ENCODE data around the gene SGTB. TPM values are rescaled to one million over a fixed set of nuclear protein-coding genes. Genes with fewer than 3 reads are reported as not detected.
"Not testable (repeated sequence)": the region's sequence is repeated elsewhere in the genome, so short reads cannot be mapped to it uniquely, and the experiment has no call there.

SGTB gene
- total RNA-seq, 2 experiments from 2014 or later = 19.7 to 23.0 TPM

GRCh38 chr5:65693121-65693520 is 28.8 kb downstream of the SGTB start:
- DNase-seq = no peak
- ChIA-PET POLR2A (no interaction called here), CTCF (no interaction called here)
- no peak overlapping the region for H3K4me3 Mint-ChIP-seq
- no peaks in the 10 kb centered on the region for H3K9me3 Mint-ChIP-seq
- no peak overlapping the region for H3K27ac Mint-ChIP-seq
- peaks cover 17% of the 10 kb centered on the region for H3K36me3 Mint-ChIP-seq (ENCODE audit: low read depth)
- H3K4me1 Mint-ChIP-seq = no peaks in the 10 kb centered on the region
- H3K27me3 Mint-ChIP-seq = no peaks in the 10 kb centered on the region

- Mint-ChIP-seq H3K9me3 (no peaks in the 10 kb centered on the region), H3K4me3 (no peak overlapping the region), H3K4me1 (no peaks in the 10 kb centered on the region), H3K27me3 (no peaks in the 10 kb centered on the region), H3K27ac (no peak overlapping the region), H3K36me3 (ENCODE audit: low read depth) (peaks cover 62% of the 10 kb centered on the region)
- CTCF ChIA-PET = no interaction called here
- POLR2A ChIA-PET = no interaction called here
- no peak for DNase-seq
Measured at GRCh38 chr5:65682148-65682547, 39.8 kb downstream of the SGTB start.

- H3K9me3 Mint-ChIP-seq, DNase-seq, H3K4me1 Mint-ChIP-seq, H3K27me3 Mint-ChIP-seq, H3K27ac Mint-ChIP-seq, POLR2A ChIA-PET, H3K4me3 Mint-ChIP-seq, CTCF ChIA-PET: not testable (repeated sequence)
- peaks cover 63% of the 10 kb centered on the region for H3K36me3 Mint-ChIP-seq (ENCODE audit: low read depth)
Measured at GRCh38 chr5:65676056-65676455, 45.9 kb downstream of the SGTB start.

GRCh38 chr5:65674749-65675148 is 47.2 kb downstream of the SGTB start:
- no peak for DNase-seq
- Mint-ChIP-seq H3K36me3 (ENCODE audit: low read depth) (peaks cover 51% of the 10 kb centered on the region), H3K4me3 (no peak overlapping the region), H3K27me3 (no peaks in the 10 kb centered on the region), H3K4me1 (no peaks in the 10 kb centered on the region), H3K9me3 (no peaks in the 10 kb centered on the region), H3K27ac (no peak overlapping the region)
- CTCF ChIA-PET = no interaction called here
- POLR2A ChIA-PET = no interaction called here

GRCh38 chr5:65672796-65673195 is 49.1 kb downstream of the SGTB start:
- H3K36me3 Mint-ChIP-seq (ENCODE audit: low read depth) = peaks cover 32% of the 10 kb centered on the region
- CTCF ChIA-PET = interaction anchor here (1.6 kb wide), 1 partner anchor 22 kb away, joined by 3 read pairs; no protein-coding TSS in a partner anchor

GRCh38 chr5:65668696-65669095 is 53.2 kb downstream of the SGTB start:
- no peak overlapping the region for H3K27ac Mint-ChIP-seq
- ChIA-PET CTCF (no interaction called here), POLR2A (no interaction called here)
- H3K9me3 Mint-ChIP-seq = no peaks in the 10 kb centered on the region
- H3K27me3 Mint-ChIP-seq = no peaks in the 10 kb centered on the region
- peaks cover 14% of the 10 kb centered on the region for H3K36me3 Mint-ChIP-seq (ENCODE audit: low read depth)
- H3K4me3 Mint-ChIP-seq = no peak overlapping the region
- no peak for DNase-seq
- peaks cover under 1% of the 10 kb centered on the region for H3K4me1 Mint-ChIP-seq

More at GRCh38 chr5:65672796-65673195, 49.1 kb downstream of the SGTB start:
- no peaks in the 10 kb centered on the region for H3K9me3 Mint-ChIP-seq
- H3K27ac Mint-ChIP-seq = no peak overlapping the region
- H3K4me3 Mint-ChIP-seq = no peak overlapping the region
- H3K27me3 Mint-ChIP-seq = no peaks in the 10 kb centered on the region
- POLR2A ChIA-PET = no interaction called here
- no peak for DNase-seq
- no peaks in the 10 kb centered on the region for H3K4me1 Mint-ChIP-seq

GRCh38 chr5:65663804-65664521 is 57.9 kb downstream of the SGTB start:
- H3K4me3 Mint-ChIP-seq = no peak overlapping the region
- H3K27ac Mint-ChIP-seq = no peak overlapping the region
- CTCF ChIA-PET = no interaction called here

GRCh38 chr5:65654713-65655112 is 67.2 kb downstream of the SGTB start:
- Mint-ChIP-seq H3K9me3 (no peaks in the 10 kb centered on the region), H3K4me1 (no peaks in the 10 kb centered on the region), H3K27ac (no peak overlapping the region), H3K27me3 (no peaks in the 10 kb centered on the region), H3K36me3 (ENCODE audit: low read depth) (peaks cover 19% of the 10 kb centered on the region), H3K4me3 (no peak overlapping the region)
- POLR2A ChIA-PET = no interaction called here
- CTCF ChIA-PET = no interaction called here
- no peak for DNase-seq

More at GRCh38 chr5:65663804-65664521, 57.9 kb downstream of the SGTB start:
- peaks cover 31% of the 10 kb centered on the region for H3K36me3 Mint-ChIP-seq (ENCODE audit: low read depth)
- no peak for DNase-seq
- no peaks in the 10 kb centered on the region for H3K9me3 Mint-ChIP-seq
- peaks cover 2% of the 10 kb centered on the region for H3K4me1 Mint-ChIP-seq
- POLR2A ChIA-PET = no interaction called here
- no peaks in the 10 kb centered on the region for H3K27me3 Mint-ChIP-seq

GRCh38 chr5:65651144-65651543 is 70.8 kb downstream of the SGTB start:
- DNase-seq = no peak
- ChIA-PET CTCF (interaction anchor here (0.7 to 1.4 kb wide), 2 partner anchors 21 to 40 kb away, joined by 3 read pairs; no protein-coding TSS in a partner anchor), POLR2A (interaction anchor here (0.5 to 1.3 kb wide), 2 partner anchors 8 to 10 kb away, joined by 3 read pairs; no protein-coding TSS in a partner anchor)
- Mint-ChIP-seq H3K4me3 (no peak overlapping the region), H3K9me3 (no peaks in the 10 kb centered on the region), H3K27ac (no peak overlapping the region), H3K36me3 (ENCODE audit: low read depth) (peaks cover 22% of the 10 kb centered on the region), H3K4me1 (no peaks in the 10 kb centered on the region), H3K27me3 (no peaks in the 10 kb centered on the region)

- no peaks in the 10 kb centered on the region for H3K9me3 Mint-ChIP-seq
- ChIA-PET POLR2A (no interaction called here), CTCF (no interaction called here)
- no peak overlapping the region for H3K4me3 Mint-ChIP-seq
- H3K27ac Mint-ChIP-seq = no peak overlapping the region
- DNase-seq = no peak
- H3K36me3 Mint-ChIP-seq (ENCODE audit: low read depth) = peaks cover 23% of the 10 kb centered on the region
- H3K4me1 Mint-ChIP-seq = no peaks in the 10 kb centered on the region
- no peaks in the 10 kb centered on the region for H3K27me3 Mint-ChIP-seq
Measured at GRCh38 chr5:65647941-65648340, 74.0 kb downstream of the SGTB start.

- H3K27ac Mint-ChIP-seq = no peak overlapping the region
- H3K36me3 Mint-ChIP-seq (ENCODE audit: low read depth) = peaks cover 23% of the 10 kb centered on the region
- H3K4me1 Mint-ChIP-seq = no peaks in the 10 kb centered on the region
- no peaks in the 10 kb centered on the region for H3K27me3 Mint-ChIP-seq
- no peaks in the 10 kb centered on the region for H3K9me3 Mint-ChIP-seq
- CTCF ChIA-PET = no interaction called here
- H3K4me3 Mint-ChIP-seq = no peak overlapping the region
- POLR2A ChIA-PET = no interaction called here
- DNase-seq = no peak
Measured at GRCh38 chr5:65646938-65647337, 75.0 kb downstream of the SGTB start.

GRCh38 chr5:65640240-65640639 is 81.7 kb downstream of the SGTB start:
- H3K36me3 Mint-ChIP-seq (ENCODE audit: low read depth) = peaks cover 29% of the 10 kb centered on the region
- no peaks in the 10 kb centered on the region for H3K27me3 Mint-ChIP-seq
- ChIA-PET CTCF (no interaction called here), POLR2A (no interaction called here)
- H3K9me3 Mint-ChIP-seq = peaks cover 4% of the 10 kb centered on the region
- no peak overlapping the region for H3K4me3 Mint-ChIP-seq
- H3K27ac Mint-ChIP-seq = no peak overlapping the region
- H3K4me1 Mint-ChIP-seq = no peaks in the 10 kb centered on the region
- no peak for DNase-seq

GRCh38 chr5:65630981-65631380 is 90.9 kb downstream of the SGTB start:
- peaks cover 19% of the 10 kb centered on the region for H3K4me1 Mint-ChIP-seq
- no peak overlapping the region for H3K27ac Mint-ChIP-seq
- CTCF ChIA-PET = no interaction called here

GRCh38 chr5:65625743-65626142 is 96.2 kb downstream of the SGTB start:
- no peak for DNase-seq
- CTCF ChIA-PET = interaction anchor here (0.9 to 1.5 kb wide), 3 partner anchors 17 to 139 kb away, joined by 3 to 7 read pairs (median 3); partner anchors contain the start of genes CENPK and PPWD1
- peak overlapping the region; percentile 67 for H3K27ac Mint-ChIP-seq
- peaks cover 16% of the 10 kb centered on the region for H3K36me3 Mint-ChIP-seq (ENCODE audit: low read depth)
- no peaks in the 10 kb centered on the region for H3K27me3 Mint-ChIP-seq
- peaks cover 44% of the 10 kb centered on the region for H3K4me1 Mint-ChIP-seq
- H3K9me3 Mint-ChIP-seq = no peaks in the 10 kb centered on the region
- POLR2A ChIA-PET = interaction anchor here (0.6 to 4.4 kb wide), 8 partner anchors 14 to 1018 kb away, joined by 3 to 107 read pairs (median 4); partner anchors contain the start of genes CENPK, ERBIN, NLN and PPWD1
- H3K4me3 Mint-ChIP-seq = peak overlapping the region; percentile 92

More at GRCh38 chr5:65630981-65631380, 90.9 kb downstream of the SGTB start:
- Mint-ChIP-seq H3K4me3 (no peak overlapping the region), H3K9me3 (no peaks in the 10 kb centered on the region), H3K36me3 (ENCODE audit: low read depth) (peaks cover 22% of the 10 kb centered on the region), H3K27me3 (no peaks in the 10 kb centered on the region)
- no peak for DNase-seq
- POLR2A ChIA-PET = no interaction called here

All from activated CD4-positive, alpha-beta memory T cell treated with anti-CD3 and anti-CD28 coated beads, Interleukin-2, amount 10 ng/mL, durations not matched to agents 7 days and 5 days (primary cell).